Caki2 (cell line): ENCODE measurements around the gene OR2V2. TPM values are rescaled to one million over a fixed set of nuclear protein-coding genes. Genes with fewer than 3 reads are reported as not detected.
"Not testable (repeated sequence)": the region's sequence is repeated elsewhere in the genome, so short reads cannot be mapped to it uniquely, and the experiment has no call there.

Source experiments
- DNase-seq: peaks from one replicate; pipeline ENCODE4 v3.0.0-alpha.2; 2015; ENCODE audit warnings: low read depth
- in situ Hi-C: cut with HindIII; loops from 2 replicates; pipeline ENCODE4 v1.10.0; 2016; ENCODE audit warnings: low sequenced_read_pairs, low pct_unique_long_range_greater_than_20kb, mixed read lengths
- total RNA-seq: library from RNA; depleted of rRNA; stranded (reverse); fragments of >200 nt; shearing (Covaris generic); gene quantifications from 2 replicates; pipeline ENCODE4 v1.2.3, GENCODE V29; 2014; ENCODE audit warnings: low replicate concordance; rRNA removed

OR2V2 gene
- total RNA-seq, result not detected in 2 replicates

GRCh38 chr5:181146927-181147636 is at the start of gene OR2V2:
OR2V2 (plus strand) TSS chr5:181147586; CDS start chr5:181154943, 7,357 bp downstream.
- DNase-seq, in situ Hi-C loops: not testable (repeated sequence)

- in situ Hi-C loops, DNase-seq: not testable (repeated sequence)
Measured at GRCh38 chr5:181097759-181098491, 49.5 kb upstream of the OR2V2 start.

GRCh38 chr5:181098762-181099601 is 48.4 kb upstream of the OR2V2 start:
- in situ Hi-C loops, result no loop called here
- no peak for DNase-seq

- no peak for DNase-seq
- in situ Hi-C loops, result no loop called here
Measured at GRCh38 chr5:181099602-181100086, 47.7 kb upstream of the OR2V2 start.

- DNase-seq, result no peak
Measured at GRCh38 chr5:181100121-181100875, 47.1 kb upstream of the OR2V2 start.

GRCh38 chr5:181101030-181101641 is 46.2 kb upstream of the OR2V2 start:
- in situ Hi-C loops, DNase-seq: not testable (repeated sequence)

More at GRCh38 chr5:181100121-181100875, 47.1 kb upstream of the OR2V2 start:
- in situ Hi-C loops, result no loop called here

- DNase-seq, in situ Hi-C loops: not testable (repeated sequence)
Measured at GRCh38 chr5:181101930-181102674, 45.3 kb upstream of the OR2V2 start.

GRCh38 chr5:181104259-181104568 is 43.2 kb upstream of the OR2V2 start:
- in situ Hi-C loops, result not testable (repeated sequence)

GRCh38 chr5:181104606-181105390 is 42.6 kb upstream of the OR2V2 start:
- in situ Hi-C loops, DNase-seq: not testable (repeated sequence)

More at GRCh38 chr5:181104259-181104568, 43.2 kb upstream of the OR2V2 start:
- DNase-seq, result not testable (repeated sequence)

- in situ Hi-C loops, result no loop called here
- no peak for DNase-seq
Measured at GRCh38 chr5:181105391-181106025, 41.9 kb upstream of the OR2V2 start.

- in situ Hi-C loops, result no loop called here
Measured at GRCh38 chr5:181107699-181108098, 39.7 kb upstream of the OR2V2 start.

GRCh38 chr5:181108578-181109165 is 38.7 kb upstream of the OR2V2 start:
- in situ Hi-C loops, result no loop called here
- DNase-seq, result no peak

More at GRCh38 chr5:181107699-181108098, 39.7 kb upstream of the OR2V2 start:
- DNase-seq, result no peak

- in situ Hi-C loops, result no loop called here
- no peak for DNase-seq
Measured at GRCh38 chr5:181109489-181110013, 37.8 kb upstream of the OR2V2 start.

GRCh38 chr5:181111010-181111409 is 36.4 kb upstream of the OR2V2 start:
- DNase-seq, result no peak
- in situ Hi-C loops, result no loop called here

GRCh38 chr5:181112476-181112875 is 34.9 kb upstream of the OR2V2 start:
- DNase-seq, result no peak
- in situ Hi-C loops, result no loop called here
